Small intestine (tissue), 7 donors: ENCODE results near the gene AGPAT1. TPM values are rescaled to one million over a fixed set of nuclear protein-coding genes. Genes with fewer than 3 reads are reported as not detected.
"Not testable (repeated sequence)": the region's sequence is repeated elsewhere in the genome, so short reads cannot be mapped to it uniquely, and the experiment has no call there.

Source experiments
- DNase-seq, 2 donors: peaks; one replicate each; pipeline versions ENCODE4 v3.0.0 to v3.0.0-alpha.2; 2013
- FAIRE-seq: peaks from 2 replicates; lab custom pipeline; 2012; peaks lifted over from hg19 to GRCh38; lab: Jason Lieb, UNC
- H3K27ac ChIP-seq, 3 donors: one replicate each; pipeline ENCODE4 v1.5.1; 2013; ENCODE audit warnings: low read length in 2 of 3, mild to moderate bottlenecking in 2 of 3, control low read depth in 1 of 3, inconsistent platforms in 1 of 3, low read depth in 1 of 3, moderate library complexity in 1 of 3
- H3K27me3 ChIP-seq, 3 donors: one replicate each; pipeline ENCODE4 v1.6.1; 2013; ENCODE audit warnings: low read length in 3 of 3, inconsistent platforms in 1 of 3; ENCODE audit not compliant: control insufficient read depth in 3 of 3, insufficient read depth in 3 of 3
- H3K36me3 ChIP-seq, 3 donors: one replicate each; pipeline ENCODE4 v1.6.1; 2013; ENCODE audit warnings: low read length in 3 of 3, inconsistent platforms in 1 of 3, low read depth in 1 of 3, mild to moderate bottlenecking in 1 of 3, moderate library complexity in 1 of 3; ENCODE audit not compliant: control insufficient read depth in 3 of 3, insufficient read depth in 2 of 3
- H3K4me1 ChIP-seq, 3 donors: one replicate each; pipeline ENCODE4 v1.6.1; 2013; ENCODE audit warnings: low read length in 2 of 3, inconsistent platforms in 1 of 3, low read depth in 1 of 3, mild to moderate bottlenecking in 1 of 3, moderate library complexity in 1 of 3; ENCODE audit not compliant: control insufficient read depth in 3 of 3, insufficient read depth in 2 of 3
- H3K4me3 ChIP-seq, 3 donors: one replicate each; pipeline ENCODE4 v1.5.1; 2013; ENCODE audit warnings: low read length in 3 of 3, control low read depth in 1 of 3, inconsistent platforms in 1 of 3, low read depth in 1 of 3, mild to moderate bottlenecking in 1 of 3, moderate library complexity in 1 of 3
- H3K9me3 ChIP-seq, 2 donors: one replicate each; pipeline ENCODE4 v1.6.1; 2013; ENCODE audit warnings: low read depth in 1 of 2, low read length in 1 of 2; ENCODE audit not compliant: control insufficient read depth in 2 of 2, insufficient read depth in 1 of 2
- WGBS, 3 donors: extraction: QIAGEN DNeasy Blood & Tissue Kit; methylation state at CpG; one replicate each; pipeline ENCODE4 v1.1.7; 2013; 5-methylcytosine and 5-hydroxymethylcytosine counted together
- polyA plus RNA-seq, 4 donors: library from polyadenylated mRNA; stranded (reverse) in 3 of 4; unstranded in 1 of 4; fragments of 200-250 nt in 3 of 4; fragments of 120-200 nt in 1 of 4; gene quantifications; one replicate each; pipeline versions ENCODE4 v1.2.1 to v1.2.3, GENCODE V29; 2013
- donor health status: healthy with polysubstance abuse.
- donor health status: control.
- donor health status: control.
- donor health status: Bipolar disorder and iron deficiency.
- donor health status: healthy.

AGPAT1 gene
- polyA plus RNA-seq, 4 donors: 41.9 to 112 (median 63.2) TPM

DNA sequence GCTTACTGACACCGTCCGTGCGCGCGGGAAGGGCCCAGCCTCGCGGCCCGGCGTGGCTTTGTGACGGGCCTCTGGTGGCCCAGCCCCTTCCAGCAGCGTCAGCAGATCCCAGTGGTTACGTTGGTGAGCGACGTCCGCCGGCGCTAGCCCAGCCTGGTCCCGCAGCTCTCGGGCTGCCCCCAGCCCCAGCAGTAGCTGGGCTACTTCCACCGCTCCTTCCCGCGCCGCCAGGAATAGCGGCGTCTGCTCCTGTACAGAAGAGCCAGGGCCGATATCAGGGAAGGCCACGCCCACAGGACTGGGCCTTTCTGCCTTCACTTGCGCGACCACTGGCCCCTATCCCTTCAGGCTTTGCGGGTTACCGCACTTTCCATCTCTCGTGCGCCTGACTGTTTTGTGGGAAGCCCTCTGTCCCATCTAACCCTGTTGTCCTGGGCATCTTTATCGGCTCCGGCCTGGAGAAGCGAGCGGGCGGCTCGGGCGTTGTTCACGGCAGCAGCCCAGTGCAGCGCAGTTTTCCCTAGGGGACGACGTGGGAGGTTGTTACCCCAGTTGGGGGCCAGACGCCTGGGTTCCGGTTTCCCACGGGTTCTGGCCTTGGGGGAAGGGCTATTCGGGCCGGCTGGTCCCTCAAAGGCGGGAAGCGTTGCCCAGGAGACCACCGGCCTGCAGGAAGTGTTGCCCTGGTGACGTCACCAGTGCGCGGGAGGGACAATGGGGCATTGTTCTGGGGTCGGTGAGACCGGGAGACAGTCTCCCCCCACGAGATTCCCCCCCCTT is 20.2 kb upstream of the AGPAT1 start:
- Histone ChIP-seq H3K27ac (peak overlapping the region; percentile 98 to 99 (median 98)), H3K4me3 (peak overlapping the region; percentile 61 to 81 (median 72)), H3K9me3 (no peaks in the 10 kb centered on the region), H3K4me1 (peaks cover 2 to 40% (median 2%) of the 10 kb centered on the region in 3 donors), H3K36me3 (no peaks in the 10 kb centered on the region), H3K27me3 (no peaks in the 10 kb centered on the region)
- DNase-seq (peak; percentile 73 to 94), FAIRE-seq (no peak)
- WGBS, 3 donors: 0% methylated on average over 55 to 58 of the region's 58 CpGs

- no peaks in the 10 kb centered on the region for H3K9me3 ChIP-seq
- no peak for FAIRE-seq
- peak; percentile 100 for DNase-seq
- H3K36me3 ChIP-seq: no peaks in the 10 kb centered on the region
- H3K4me3 ChIP-seq: peak overlapping the region in 1 of 3 donors; percentile 72
- peak overlapping the region in 2 of 3 donors; percentile 98 for H3K27ac ChIP-seq
- H3K27me3 ChIP-seq: no peaks in the 10 kb centered on the region
- H3K4me1 ChIP-seq: peaks cover 6 to 44% (median 6%) of the 10 kb centered on the region in 3 donors
- WGBS, 3 donors: 0 to 1% (median 1%) methylated on average over 25 of the region's 25 CpGs
These were observed 19.7 kb upstream of the AGPAT1 start for GRCh38 chr6:32195652-32195901.

- no peaks in the 10 kb centered on the region for H3K9me3 ChIP-seq
- 16 to 18% (median 17%) methylated on average over 15 of the region's 15 CpGs for WGBS, 3 donors
- peak; percentile 58 to 77 for DNase-seq
- no peaks in the 10 kb centered on the region for H3K27me3 ChIP-seq
- peak overlapping the region; percentile 0 to 40 (median 5) for H3K4me3 ChIP-seq
- FAIRE-seq: no peak
- H3K4me1 ChIP-seq: peaks cover 6 to 44% (median 7%) of the 10 kb centered on the region in 3 donors
- peak overlapping the region; percentile 56 to 93 (median 91) for H3K27ac ChIP-seq
- H3K36me3 ChIP-seq: no peaks in the 10 kb centered on the region
These were observed 19.2 kb upstream of the AGPAT1 start for GRCh38 chr6:32194825-32195651.

GRCh38 chr6:32194388-32194787 is 18.5 kb upstream of the AGPAT1 start:
- FAIRE-seq (no peak), DNase-seq (no peak)
- Histone ChIP-seq H3K27me3 (no peaks in the 10 kb centered on the region), H3K27ac (peak overlapping the region in 1 of 3 donors; percentile 91), H3K4me1 (peaks cover 6 to 44% (median 7%) of the 10 kb centered on the region in 3 donors), H3K9me3 (no peaks in the 10 kb centered on the region), H3K4me3 (no peak overlapping the region), H3K36me3 (peaks cover 0 to under 1% (median 0%) of the 10 kb centered on the region in 3 donors)
- 94% methylated on average over 4 of the region's 4 CpGs for WGBS, 3 donors

GRCh38 chr6:32193096-32193495 is 17.2 kb upstream of the AGPAT1 start:
- H3K27me3 ChIP-seq, FAIRE-seq, H3K9me3 ChIP-seq, DNase-seq, H3K4me3 ChIP-seq: not testable (repeated sequence)
- H3K4me1 ChIP-seq: peaks cover 10 to 51% (median 12%) of the 10 kb centered on the region in 3 donors
- 71 to 85% (median 83%) methylated on average over 13 of the region's 13 CpGs for WGBS, 3 donors
- peak overlapping the region in 2 of 3 donors; percentile 94 to 99 for H3K27ac ChIP-seq
- peaks cover 0 to 12% (median 0%) of the 10 kb centered on the region in 3 donors for H3K36me3 ChIP-seq

DNA sequence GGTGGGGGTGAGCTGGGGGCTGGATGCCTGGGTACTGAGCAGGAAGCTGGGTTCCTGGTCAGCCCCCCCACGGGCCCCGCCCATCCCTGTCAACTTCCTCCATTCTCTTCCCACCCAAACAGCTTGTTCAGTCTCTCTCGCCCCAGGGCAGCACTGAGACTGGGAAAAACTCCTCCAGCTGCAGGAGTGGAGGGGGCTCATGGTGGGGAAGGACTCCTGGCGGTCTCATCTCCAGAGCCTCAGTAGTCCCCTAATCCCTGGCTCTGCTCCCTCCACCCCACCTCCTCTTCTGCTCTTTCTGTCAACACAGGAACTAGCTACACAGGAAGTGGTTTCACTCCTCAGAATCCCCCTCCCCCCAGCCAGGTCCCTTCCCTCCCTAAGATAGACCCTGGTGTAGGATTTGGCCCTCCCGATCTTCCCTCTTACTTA is 16.7 kb upstream of the AGPAT1 start, which contains the start of gene GPSM3:
Gene GPSM3, minus strand, starts transcription at position 36 of the 432 bp plus-strand sequence. CDS start 130 bp downstream, outside the sequence.
- FAIRE-seq (no peak), DNase-seq (peak; percentile 52 to 59)
- Histone ChIP-seq H3K9me3 (no peaks in the 10 kb centered on the region), H3K36me3 (peaks cover 0 to 17% (median 0%) of the 10 kb centered on the region in 3 donors), H3K27me3 (no peaks in the 10 kb centered on the region), H3K4me3 (peak within 1 kb of the TSS; percentile 20 to 83 (median 68)), H3K4me1 (peaks cover 10 to 56% (median 12%) of the 10 kb centered on the region in 3 donors), H3K27ac (peak within 1 kb of the TSS; percentile 81 to 99 (median 94))
- 14 to 44% (median 33%) methylated on average over 5 of the region's 5 CpGs for WGBS, 3 donors

GRCh38 chr6:32191696-32192607 is 16.1 kb upstream of the AGPAT1 start:
- DNase-seq: no peak
- peaks cover 10 to 53% (median 12%) of the 10 kb centered on the region in 3 donors for H3K4me1 ChIP-seq

More at GRCh38 chr6:32191696-32192607, 16.1 kb upstream of the AGPAT1 start:
- FAIRE-seq: no peak
- peaks cover 0 to 24% (median under 1%) of the 10 kb centered on the region in 3 donors for H3K36me3 ChIP-seq
- 53 to 69% (median 68%) methylated on average over 13 to 15 of the region's 15 CpGs for WGBS, 3 donors
- peak overlapping the region; percentile 20 to 83 (median 68) for H3K4me3 ChIP-seq
- no peaks in the 10 kb centered on the region for H3K27me3 ChIP-seq
- peak overlapping the region; percentile 81 to 99 (median 94) for H3K27ac ChIP-seq
- no peaks in the 10 kb centered on the region for H3K9me3 ChIP-seq
